ENCODE results near the gene TMEM45B. TPM values are rescaled to one million over a fixed set of nuclear protein-coding genes. Genes with fewer than 3 reads are reported as not detected.

The TMEM45B gene
- total and polyA plus RNA-seq, 2 donors (not counting 1 experiment from before 2014, with no cell fraction given) = not detected

DNA sequence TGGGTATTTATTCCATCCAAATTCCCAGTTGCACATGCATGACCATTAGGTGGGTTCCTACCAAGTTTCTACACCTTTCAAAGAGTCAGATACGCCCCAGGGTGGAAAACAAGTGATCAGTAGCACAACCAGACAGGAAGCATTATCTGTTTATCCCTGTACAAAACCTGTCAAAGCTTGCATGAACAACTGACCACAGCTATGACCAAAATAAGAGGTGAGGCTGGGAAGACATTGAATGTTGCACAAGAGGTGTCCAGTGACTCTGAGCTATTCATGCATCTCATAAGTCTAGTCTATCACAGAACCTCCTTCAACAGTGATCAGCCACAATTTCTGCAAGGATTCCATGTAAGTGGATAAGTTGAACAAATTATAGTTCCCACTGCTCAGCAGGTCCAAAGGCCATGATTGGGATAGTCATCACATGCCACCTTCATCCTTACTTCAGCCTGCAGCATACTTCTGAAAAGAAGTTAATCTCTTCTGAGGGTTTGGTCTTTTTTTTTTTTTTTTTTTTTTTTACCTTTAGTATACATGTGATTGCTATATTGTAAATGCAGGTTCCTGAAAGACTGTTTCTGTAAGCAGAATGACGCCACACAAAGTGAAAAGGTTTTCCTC is 28.0 kb upstream of the TMEM45B start:
- H3K79me2 ChIP-seq (ENCODE audit: control insufficient read depth, insufficient read depth, low read length) = no peaks in the 10 kb centered on the region
- DNase-seq (ENCODE audit: low read depth in 2 of 2) = no peak
- no peak for TF ChIP-seq EZH2 (IDR thresholded peaks at IDR 0.05; ENCODE audit: low read length, missing control alignments)
- TF ChIP-seq, protein P1, sequence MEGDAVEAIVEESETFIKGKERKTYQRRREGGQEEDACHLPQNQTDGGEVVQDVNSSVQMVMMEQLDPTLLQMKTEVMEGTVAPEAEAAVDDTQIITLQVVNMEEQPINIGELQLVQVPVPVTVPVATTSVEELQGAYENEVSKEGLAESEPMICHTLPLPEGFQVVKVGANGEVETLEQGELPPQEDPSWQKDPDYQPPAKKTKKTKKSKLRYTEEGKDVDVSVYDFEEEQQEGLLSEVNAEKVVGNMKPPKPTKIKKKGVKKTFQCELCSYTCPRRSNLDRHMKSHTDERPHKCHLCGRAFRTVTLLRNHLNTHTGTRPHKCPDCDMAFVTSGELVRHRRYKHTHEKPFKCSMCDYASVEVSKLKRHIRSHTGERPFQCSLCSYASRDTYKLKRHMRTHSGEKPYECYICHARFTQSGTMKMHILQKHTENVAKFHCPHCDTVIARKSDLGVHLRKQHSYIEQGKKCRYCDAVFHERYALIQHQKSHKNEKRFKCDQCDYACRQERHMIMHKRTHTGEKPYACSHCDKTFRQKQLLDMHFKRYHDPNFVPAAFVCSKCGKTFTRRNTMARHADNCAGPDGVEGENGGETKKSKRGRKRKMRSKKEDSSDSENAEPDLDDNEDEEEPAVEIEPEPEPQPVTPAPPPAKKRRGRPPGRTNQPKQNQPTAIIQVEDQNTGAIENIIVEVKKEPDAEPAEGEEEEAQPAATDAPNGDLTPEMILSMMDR (conservative IDR thresholded peaks at IDR 0.05 in 1 of 2, IDR thresholded peaks at IDR 0.05 in 1 of 2; ENCODE audit: low read depth in 1 of 2, low read length in 2 of 2) = no peak

DNA sequence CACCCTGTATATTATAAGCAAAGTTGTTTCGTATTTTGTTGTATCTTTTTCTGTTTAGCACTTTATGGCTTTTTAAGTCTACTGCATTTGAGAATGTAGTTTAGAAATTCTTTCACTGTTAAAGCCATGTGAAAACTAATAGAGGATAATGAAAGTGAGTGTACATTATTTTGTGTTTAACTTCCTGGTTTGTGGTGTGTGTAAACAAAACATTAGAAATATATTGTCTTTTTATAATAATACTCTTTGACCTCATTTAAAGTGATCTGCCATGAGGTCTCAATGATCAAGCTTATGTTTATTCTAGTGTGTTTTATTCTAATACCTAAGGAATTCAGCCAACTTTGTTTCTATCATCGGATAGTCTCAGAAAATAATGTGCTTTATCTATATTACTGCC is 27.4 kb upstream of the TMEM45B start:
- H3K9ac ChIP-seq (ENCODE audit: insufficient read depth, low read length) = no peak overlapping the region
- no peaks in the 10 kb centered on the region for H3K9me3 ChIP-seq (ENCODE audit: control insufficient read depth, insufficient read depth, low read depth, low read length)
- no peaks in the 10 kb centered on the region for H3K4me1 ChIP-seq (ENCODE audit: control insufficient read depth, extremely low read depth, insufficient read depth, low read length)
- no peaks in the 10 kb centered on the region for H3K36me3 ChIP-seq (ENCODE audit: control insufficient read depth, insufficient read depth, low read length)
- no peak overlapping the region for H3K4me2 ChIP-seq (ENCODE audit: extremely low read depth, insufficient read depth, low read length)
- no peak overlapping the region for H3K27ac ChIP-seq (ENCODE audit: insufficient read depth, low read length)
- TF ChIP-seq, protein P1 (conservative IDR thresholded peaks at IDR 0.05 in 1 of 2, IDR thresholded peaks at IDR 0.05 in 1 of 2; ENCODE audit: low read depth in 1 of 2, low read length in 2 of 2) = no peak
- TF ChIP-seq EZH2 (IDR thresholded peaks at IDR 0.05; ENCODE audit: low read length, missing control alignments) = no peak
- no peak for DNase-seq (ENCODE audit: low read depth in 2 of 2)
- no peak overlapping the region for H3K4me3 ChIP-seq (replicated peaks in 1 of 4; ENCODE audit: control extremely low read depth in 1 of 4, insufficient read depth in 1 of 4, low read depth in 3 of 4, low read length in 4 of 4)
- no peaks in the 10 kb centered on the region for H3K27me3 ChIP-seq (ENCODE audit: control insufficient read depth, insufficient read depth, low read length)
- no peaks in the 10 kb centered on the region for H3K79me2 ChIP-seq (ENCODE audit: control insufficient read depth, insufficient read depth, low read length)
- no peak overlapping the region for H2AFZ ChIP-seq (ENCODE audit: low read length)
- no peaks in the 10 kb centered on the region for H4K20me1 ChIP-seq (ENCODE audit: control insufficient read depth, extremely low read depth, insufficient read depth, low read length)

More for the DNA sequence above, 28.0 kb upstream of the TMEM45B start:
- Histone ChIP-seq H3K9me3 (ENCODE audit: control insufficient read depth, insufficient read depth, low read depth, low read length) (no peaks in the 10 kb centered on the region), H3K4me2 (ENCODE audit: extremely low read depth, insufficient read depth, low read length) (no peak overlapping the region), H3K27ac (ENCODE audit: insufficient read depth, low read length) (no peak overlapping the region), H3K9ac (ENCODE audit: insufficient read depth, low read length) (no peak overlapping the region), H4K20me1 (ENCODE audit: control insufficient read depth, extremely low read depth, insufficient read depth, low read length) (no peaks in the 10 kb centered on the region), H3K27me3 (ENCODE audit: control insufficient read depth, insufficient read depth, low read length) (no peaks in the 10 kb centered on the region), H3K4me1 (ENCODE audit: control insufficient read depth, extremely low read depth, insufficient read depth, low read length) (no peaks in the 10 kb centered on the region), H3K36me3 (ENCODE audit: control insufficient read depth, insufficient read depth, low read length) (no peaks in the 10 kb centered on the region), H3K4me3 (replicated peaks in 1 of 4; ENCODE audit: control extremely low read depth in 1 of 4, insufficient read depth in 1 of 4, low read depth in 3 of 4, low read length in 4 of 4) (no peak overlapping the region), H2AFZ (ENCODE audit: low read length) (no peak overlapping the region)

DNA sequence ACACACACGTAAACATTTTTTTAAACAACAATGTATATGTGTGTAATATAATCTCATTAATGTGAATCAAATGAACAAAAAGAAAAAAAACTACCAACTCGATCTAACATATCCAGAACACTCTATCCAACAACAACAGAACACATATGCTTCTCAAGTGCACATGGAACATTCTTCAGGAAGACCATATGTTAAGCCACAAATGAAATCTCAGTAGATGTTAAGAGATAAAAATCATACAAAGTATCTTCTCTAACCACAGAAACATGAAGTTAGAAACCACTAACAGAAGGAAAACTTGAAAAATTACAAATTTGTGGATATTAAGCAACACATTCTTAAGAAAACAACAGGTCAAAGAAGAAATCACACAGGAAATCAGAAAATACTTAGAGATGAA is 25.5 kb upstream of the TMEM45B start:
- Histone ChIP-seq H3K4me2 (ENCODE audit: extremely low read depth, insufficient read depth, low read length) (no peak overlapping the region), H3K9me3 (ENCODE audit: control insufficient read depth, insufficient read depth, low read depth, low read length) (no peaks in the 10 kb centered on the region), H3K27me3 (ENCODE audit: control insufficient read depth, insufficient read depth, low read length) (no peaks in the 10 kb centered on the region), H4K20me1 (ENCODE audit: control insufficient read depth, extremely low read depth, insufficient read depth, low read length) (no peaks in the 10 kb centered on the region), H3K36me3 (ENCODE audit: control insufficient read depth, insufficient read depth, low read length) (no peaks in the 10 kb centered on the region), H3K9ac (ENCODE audit: insufficient read depth, low read length) (no peak overlapping the region), H3K27ac (ENCODE audit: insufficient read depth, low read length) (no peak overlapping the region), H3K79me2 (ENCODE audit: control insufficient read depth, insufficient read depth, low read length) (no peaks in the 10 kb centered on the region), H3K4me3 (replicated peaks in 1 of 4; ENCODE audit: control extremely low read depth in 1 of 4, insufficient read depth in 1 of 4, low read depth in 3 of 4, low read length in 4 of 4) (no peak overlapping the region), H2AFZ (ENCODE audit: low read length) (no peak overlapping the region), H3K4me1 (ENCODE audit: control insufficient read depth, extremely low read depth, insufficient read depth, low read length) (no peaks in the 10 kb centered on the region)
- TF ChIP-seq, protein P1 (conservative IDR thresholded peaks at IDR 0.05 in 1 of 2, IDR thresholded peaks at IDR 0.05 in 1 of 2; ENCODE audit: low read depth in 1 of 2, low read length in 2 of 2) = no peak
- no peak for TF ChIP-seq EZH2 (IDR thresholded peaks at IDR 0.05; ENCODE audit: low read length, missing control alignments)
- DNase-seq (ENCODE audit: low read depth in 2 of 2) = no peak

Data from fibroblast of lung (primary cell).